Measurements from ENCODE around the gene SLC25A18. TPM values are rescaled to one million over a fixed set of nuclear protein-coding genes. Genes with fewer than 3 reads are reported as not detected.

The SLC25A18 gene
- total RNA-seq, 1 experiment from 2014 or later: 2.1 TPM

DNA sequence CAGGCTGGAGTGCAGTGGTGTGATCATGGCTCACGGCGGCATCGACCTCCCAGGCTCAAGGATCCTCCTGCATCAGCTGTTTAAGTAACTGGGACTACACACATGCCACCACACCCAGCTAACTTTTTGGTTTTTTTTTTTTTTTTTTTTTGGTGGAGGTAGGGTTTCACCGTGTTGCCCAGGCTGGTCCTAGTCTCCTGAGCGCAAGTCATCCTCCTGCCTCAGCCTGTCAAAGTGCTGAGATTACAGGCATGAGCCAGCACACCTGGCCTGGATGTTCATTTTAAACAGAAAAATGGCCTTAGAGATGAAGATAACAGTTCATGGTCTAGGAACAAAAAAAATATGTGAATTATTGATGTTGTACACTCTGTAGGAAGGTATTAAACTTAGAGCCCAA, 13.6 kb upstream of the SLC25A18 start (continued):
- TF ChIP-seq, protein P1, sequence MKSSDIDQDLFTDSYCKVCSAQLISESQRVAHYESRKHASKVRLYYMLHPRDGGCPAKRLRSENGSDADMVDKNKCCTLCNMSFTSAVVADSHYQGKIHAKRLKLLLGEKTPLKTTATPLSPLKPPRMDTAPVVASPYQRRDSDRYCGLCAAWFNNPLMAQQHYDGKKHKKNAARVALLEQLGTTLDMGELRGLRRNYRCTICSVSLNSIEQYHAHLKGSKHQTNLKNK (CRISPR knock-in tag; IDR thresholded peaks at IDR 0.05): no peak

DNA sequence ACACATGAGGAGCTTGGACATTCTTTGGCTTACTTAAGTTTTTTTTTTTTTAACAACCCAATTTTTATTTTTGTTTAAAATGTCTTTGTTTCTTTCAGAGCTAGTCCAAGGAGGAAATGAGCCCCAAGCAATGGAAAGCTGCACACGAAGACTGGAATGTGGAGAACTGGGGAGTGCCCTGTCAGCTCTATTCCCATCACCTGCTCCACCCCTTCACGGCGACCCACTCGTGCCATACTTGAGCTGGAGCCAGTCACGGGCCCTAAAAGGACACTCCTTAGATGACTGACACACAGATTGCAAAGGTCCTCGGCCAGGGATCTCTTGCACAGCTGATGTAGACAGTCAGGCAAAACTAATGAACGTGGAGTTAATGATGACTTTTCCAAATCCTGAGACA, 10.6 kb upstream of the SLC25A18 start:
- Mint-ChIP-seq H3K9me3 (no peaks in the 10 kb centered on the region), H3K27ac (no peak overlapping the region), H3K4me1 (no peaks in the 10 kb centered on the region), H3K4me3 (no peak overlapping the region), H3K27me3 (ENCODE audit: low read depth) (no peaks in the 10 kb centered on the region), H3K36me3 (peaks cover 85% of the 10 kb centered on the region)
- no peak for ATAC-seq
- no peak for DNase-seq (ENCODE audit: low spot score)
- no peak for TF ChIP-seq TP53 (CRISPR knock-in tag; IDR thresholded peaks at IDR 0.05)
- TF ChIP-seq, protein P2, sequence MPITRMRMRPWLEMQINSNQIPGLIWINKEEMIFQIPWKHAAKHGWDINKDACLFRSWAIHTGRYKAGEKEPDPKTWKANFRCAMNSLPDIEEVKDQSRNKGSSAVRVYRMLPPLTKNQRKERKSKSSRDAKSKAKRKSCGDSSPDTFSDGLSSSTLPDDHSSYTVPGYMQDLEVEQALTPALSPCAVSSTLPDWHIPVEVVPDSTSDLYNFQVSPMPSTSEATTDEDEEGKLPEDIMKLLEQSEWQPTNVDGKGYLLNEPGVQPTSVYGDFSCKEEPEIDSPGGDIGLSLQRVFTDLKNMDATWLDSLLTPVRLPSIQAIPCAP (CRISPR knock-in tag; IDR thresholded peaks at IDR 0.05): no peak
- TF ChIP-seq GTF2I (CRISPR knock-in tag; conservative IDR thresholded peaks at IDR 0.05): no peak
- TF ChIP-seq MXD4 (CRISPR knock-in tag; IDR thresholded peaks at IDR 0.05; ENCODE audit: borderline replicate concordance): no peak
- TF ChIP-seq, protein P3, sequence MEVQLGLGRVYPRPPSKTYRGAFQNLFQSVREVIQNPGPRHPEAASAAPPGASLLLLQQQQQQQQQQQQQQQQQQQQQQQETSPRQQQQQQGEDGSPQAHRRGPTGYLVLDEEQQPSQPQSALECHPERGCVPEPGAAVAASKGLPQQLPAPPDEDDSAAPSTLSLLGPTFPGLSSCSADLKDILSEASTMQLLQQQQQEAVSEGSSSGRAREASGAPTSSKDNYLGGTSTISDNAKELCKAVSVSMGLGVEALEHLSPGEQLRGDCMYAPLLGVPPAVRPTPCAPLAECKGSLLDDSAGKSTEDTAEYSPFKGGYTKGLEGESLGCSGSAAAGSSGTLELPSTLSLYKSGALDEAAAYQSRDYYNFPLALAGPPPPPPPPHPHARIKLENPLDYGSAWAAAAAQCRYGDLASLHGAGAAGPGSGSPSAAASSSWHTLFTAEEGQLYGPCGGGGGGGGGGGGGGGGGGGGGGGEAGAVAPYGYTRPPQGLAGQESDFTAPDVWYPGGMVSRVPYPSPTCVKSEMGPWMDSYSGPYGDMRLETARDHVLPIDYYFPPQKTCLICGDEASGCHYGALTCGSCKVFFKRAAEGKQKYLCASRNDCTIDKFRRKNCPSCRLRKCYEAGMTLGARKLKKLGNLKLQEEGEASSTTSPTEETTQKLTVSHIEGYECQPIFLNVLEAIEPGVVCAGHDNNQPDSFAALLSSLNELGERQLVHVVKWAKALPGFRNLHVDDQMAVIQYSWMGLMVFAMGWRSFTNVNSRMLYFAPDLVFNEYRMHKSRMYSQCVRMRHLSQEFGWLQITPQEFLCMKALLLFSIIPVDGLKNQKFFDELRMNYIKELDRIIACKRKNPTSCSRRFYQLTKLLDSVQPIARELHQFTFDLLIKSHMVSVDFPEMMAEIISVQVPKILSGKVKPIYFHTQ (CRISPR knock-in tag; IDR thresholded peaks at IDR 0.05): no peak
- TF ChIP-seq, protein P4, sequence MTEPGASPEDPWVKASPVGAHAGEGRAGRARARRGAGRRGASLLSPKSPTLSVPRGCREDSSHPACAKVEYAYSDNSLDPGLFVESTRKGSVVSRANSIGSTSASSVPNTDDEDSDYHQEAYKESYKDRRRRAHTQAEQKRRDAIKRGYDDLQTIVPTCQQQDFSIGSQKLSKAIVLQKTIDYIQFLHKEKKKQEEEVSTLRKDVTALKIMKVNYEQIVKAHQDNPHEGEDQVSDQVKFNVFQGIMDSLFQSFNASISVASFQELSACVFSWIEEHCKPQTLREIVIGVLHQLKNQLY (CRISPR knock-in tag; IDR thresholded peaks at IDR 0.05): no peak
- no peak for TF ChIP-seq FOXP1 (CRISPR knock-in tag; IDR thresholded peaks at IDR 0.05; ENCODE audit: borderline replicate concordance)
- TF ChIP-seq GRHL2 (CRISPR knock-in tag; IDR thresholded peaks at IDR 0.05; ENCODE audit: insufficient replicate concordance, severe bottlenecking): no peak
- TF ChIP-seq, protein P1 (CRISPR knock-in tag; IDR thresholded peaks at IDR 0.05): no peak
- no peak for TF ChIP-seq PRRX2 (CRISPR knock-in tag; IDR thresholded peaks at IDR 0.05)
- ChIA-PET CTCF (interaction anchor here (0.6 kb wide), 1 partner anchor 51 kb away, joined by 3 read pairs; no protein-coding TSS in a partner anchor), POLR2A (interaction anchor here (0.6 kb wide), 1 partner anchor 370 kb away, joined by 5 read pairs; no protein-coding TSS in a partner anchor)

DNA sequence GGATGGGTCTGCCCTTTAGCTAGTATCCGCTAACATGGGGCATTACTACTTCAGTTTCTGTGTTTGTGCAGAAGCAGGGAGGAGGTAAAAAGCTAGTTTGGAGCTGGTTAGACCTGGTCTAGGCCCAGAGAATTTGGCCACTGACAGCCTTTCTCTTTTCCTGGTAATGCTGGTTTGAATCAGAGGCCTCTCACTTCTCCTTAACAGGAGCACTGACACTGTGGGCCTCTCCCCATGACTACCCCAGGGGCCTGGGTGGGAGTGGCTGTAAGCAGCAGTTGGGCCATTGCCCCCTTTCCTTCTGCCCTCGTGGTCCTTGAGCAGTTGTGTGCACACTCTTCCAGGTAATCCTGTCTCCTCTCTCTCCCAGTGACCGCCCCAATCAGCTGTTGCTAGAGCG, 8.5 kb upstream of the SLC25A18 start:
- no peaks in the 10 kb centered on the region for H3K27me3 Mint-ChIP-seq (ENCODE audit: low read depth)
- no peaks in the 10 kb centered on the region for H3K4me1 Mint-ChIP-seq
- DNase-seq (ENCODE audit: low spot score): no peak
- no peak overlapping the region for H3K4me3 Mint-ChIP-seq
- H3K27ac Mint-ChIP-seq: no peak overlapping the region
- ATAC-seq: no peak
- ChIA-PET CTCF (no interaction called here), POLR2A (no interaction called here)
- H3K36me3 Mint-ChIP-seq: peaks cover 85% of the 10 kb centered on the region
- H3K9me3 Mint-ChIP-seq: peaks cover 10% of the 10 kb centered on the region
- TF ChIP-seq TEAD1 (CRISPR knock-in tag; IDR thresholded peaks at IDR 0.05) (no peak), NFE2L1 (CRISPR knock-in tag; IDR thresholded peaks at IDR 0.05) (no peak), ZNF396 (CRISPR knock-in tag; IDR thresholded peaks at IDR 0.05; ENCODE audit: borderline replicate concordance) (no peak), ZNF121 (CRISPR knock-in tag; IDR thresholded peaks at IDR 0.05) (no peak), RELA (CRISPR knock-in tag; IDR thresholded peaks at IDR 0.05; ENCODE audit: borderline replicate concordance) (no peak), CREM (CRISPR knock-in tag; IDR thresholded peaks at IDR 0.05) (no peak)
- TF ChIP-seq, protein P5, sequence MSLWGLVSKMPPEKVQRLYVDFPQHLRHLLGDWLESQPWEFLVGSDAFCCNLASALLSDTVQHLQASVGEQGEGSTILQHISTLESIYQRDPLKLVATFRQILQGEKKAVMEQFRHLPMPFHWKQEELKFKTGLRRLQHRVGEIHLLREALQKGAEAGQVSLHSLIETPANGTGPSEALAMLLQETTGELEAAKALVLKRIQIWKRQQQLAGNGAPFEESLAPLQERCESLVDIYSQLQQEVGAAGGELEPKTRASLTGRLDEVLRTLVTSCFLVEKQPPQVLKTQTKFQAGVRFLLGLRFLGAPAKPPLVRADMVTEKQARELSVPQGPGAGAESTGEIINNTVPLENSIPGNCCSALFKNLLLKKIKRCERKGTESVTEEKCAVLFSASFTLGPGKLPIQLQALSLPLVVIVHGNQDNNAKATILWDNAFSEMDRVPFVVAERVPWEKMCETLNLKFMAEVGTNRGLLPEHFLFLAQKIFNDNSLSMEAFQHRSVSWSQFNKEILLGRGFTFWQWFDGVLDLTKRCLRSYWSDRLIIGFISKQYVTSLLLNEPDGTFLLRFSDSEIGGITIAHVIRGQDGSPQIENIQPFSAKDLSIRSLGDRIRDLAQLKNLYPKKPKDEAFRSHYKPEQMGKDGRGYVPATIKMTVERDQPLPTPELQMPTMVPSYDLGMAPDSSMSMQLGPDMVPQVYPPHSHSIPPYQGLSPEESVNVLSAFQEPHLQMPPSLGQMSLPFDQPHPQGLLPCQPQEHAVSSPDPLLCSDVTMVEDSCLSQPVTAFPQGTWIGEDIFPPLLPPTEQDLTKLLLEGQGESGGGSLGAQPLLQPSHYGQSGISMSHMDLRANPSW (CRISPR knock-in tag; conservative IDR thresholded peaks at IDR 0.05; ENCODE audit: low read depth): no peak
- TF ChIP-seq, protein P2 (CRISPR knock-in tag; IDR thresholded peaks at IDR 0.05): no peak
- TF ChIP-seq, protein P6, sequence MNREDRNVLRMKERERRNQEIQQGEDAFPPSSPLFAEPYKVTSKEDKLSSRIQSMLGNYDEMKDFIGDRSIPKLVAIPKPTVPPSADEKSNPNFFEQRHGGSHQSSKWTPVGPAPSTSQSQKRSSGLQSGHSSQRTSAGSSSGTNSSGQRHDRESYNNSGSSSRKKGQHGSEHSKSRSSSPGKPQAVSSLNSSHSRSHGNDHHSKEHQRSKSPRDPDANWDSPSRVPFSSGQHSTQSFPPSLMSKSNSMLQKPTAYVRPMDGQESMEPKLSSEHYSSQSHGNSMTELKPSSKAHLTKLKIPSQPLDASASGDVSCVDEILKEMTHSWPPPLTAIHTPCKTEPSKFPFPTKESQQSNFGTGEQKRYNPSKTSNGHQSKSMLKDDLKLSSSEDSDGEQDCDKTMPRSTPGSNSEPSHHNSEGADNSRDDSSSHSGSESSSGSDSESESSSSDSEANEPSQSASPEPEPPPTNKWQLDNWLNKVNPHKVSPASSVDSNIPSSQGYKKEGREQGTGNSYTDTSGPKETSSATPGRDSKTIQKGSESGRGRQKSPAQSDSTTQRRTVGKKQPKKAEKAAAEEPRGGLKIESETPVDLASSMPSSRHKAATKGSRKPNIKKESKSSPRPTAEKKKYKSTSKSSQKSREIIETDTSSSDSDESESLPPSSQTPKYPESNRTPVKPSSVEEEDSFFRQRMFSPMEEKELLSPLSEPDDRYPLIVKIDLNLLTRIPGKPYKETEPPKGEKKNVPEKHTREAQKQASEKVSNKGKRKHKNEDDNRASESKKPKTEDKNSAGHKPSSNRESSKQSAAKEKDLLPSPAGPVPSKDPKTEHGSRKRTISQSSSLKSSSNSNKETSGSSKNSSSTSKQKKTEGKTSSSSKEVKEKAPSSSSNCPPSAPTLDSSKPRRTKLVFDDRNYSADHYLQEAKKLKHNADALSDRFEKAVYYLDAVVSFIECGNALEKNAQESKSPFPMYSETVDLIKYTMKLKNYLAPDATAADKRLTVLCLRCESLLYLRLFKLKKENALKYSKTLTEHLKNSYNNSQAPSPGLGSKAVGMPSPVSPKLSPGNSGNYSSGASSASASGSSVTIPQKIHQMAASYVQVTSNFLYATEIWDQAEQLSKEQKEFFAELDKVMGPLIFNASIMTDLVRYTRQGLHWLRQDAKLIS (CRISPR knock-in tag; IDR thresholded peaks at IDR 0.05; ENCODE audit: borderline replicate concordance): no peak
- TF ChIP-seq, protein P7, sequence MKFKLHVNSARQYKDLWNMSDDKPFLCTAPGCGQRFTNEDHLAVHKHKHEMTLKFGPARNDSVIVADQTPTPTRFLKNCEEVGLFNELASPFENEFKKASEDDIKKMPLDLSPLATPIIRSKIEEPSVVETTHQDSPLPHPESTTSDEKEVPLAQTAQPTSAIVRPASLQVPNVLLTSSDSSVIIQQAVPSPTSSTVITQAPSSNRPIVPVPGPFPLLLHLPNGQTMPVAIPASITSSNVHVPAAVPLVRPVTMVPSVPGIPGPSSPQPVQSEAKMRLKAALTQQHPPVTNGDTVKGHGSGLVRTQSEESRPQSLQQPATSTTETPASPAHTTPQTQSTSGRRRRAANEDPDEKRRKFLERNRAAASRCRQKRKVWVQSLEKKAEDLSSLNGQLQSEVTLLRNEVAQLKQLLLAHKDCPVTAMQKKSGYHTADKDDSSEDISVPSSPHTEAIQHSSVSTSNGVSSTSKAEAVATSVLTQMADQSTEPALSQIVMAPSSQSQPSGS (CRISPR knock-in tag; IDR thresholded peaks at IDR 0.05; ENCODE audit: borderline replicate concordance, low read depth): no peak
